HG03066 (cell line): ENCODE results near the gene SPIC.
"Not testable (repeated sequence)": the region's sequence is repeated elsewhere in the genome, so short reads cannot be mapped to it uniquely, and the experiment has no call there.

Experiments used
- ATAC-seq: cut with Tn5 transposase; IDR thresholded peaks from one replicate; pipeline ENCODE4 v1.9.1; 2021; ENCODE audit warnings: low read depth; ENCODE audit not compliant: unreplicated experiment

SPIC gene

DNA sequence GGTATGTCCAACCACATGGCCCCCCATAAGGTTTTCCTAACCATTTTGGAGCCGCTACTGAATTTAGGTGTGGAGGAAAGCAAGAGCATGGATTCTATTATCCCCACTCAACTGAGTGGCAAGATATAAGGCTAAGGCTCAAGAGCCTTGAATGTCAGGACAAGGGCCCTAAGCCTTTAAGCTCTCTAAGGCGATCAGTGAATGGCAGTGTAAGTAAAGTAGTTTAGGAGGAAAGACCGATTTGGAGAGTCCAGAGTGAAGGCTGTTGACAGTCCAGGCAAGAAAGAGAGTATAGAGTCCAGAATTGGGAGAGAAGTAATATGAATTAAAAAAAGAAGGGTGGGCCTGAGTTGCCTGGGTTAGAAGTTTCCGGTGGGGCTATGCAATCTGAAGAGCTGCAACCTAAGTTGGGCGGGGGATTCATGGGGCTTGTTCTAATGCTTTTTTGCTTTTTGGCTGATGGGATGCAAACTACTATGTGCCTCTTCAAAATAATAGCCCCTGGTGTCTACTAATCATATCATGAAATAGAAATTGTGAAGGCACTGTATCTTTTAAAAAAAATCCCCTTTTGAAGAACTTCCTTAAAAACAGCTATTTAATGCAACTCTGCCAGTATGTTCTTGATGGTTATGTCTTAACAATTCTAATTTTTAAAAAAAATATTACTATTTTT, at the start of gene SPIC:
TSS of gene SPIC (plus strand) at position 626 of the 676 bp plus-strand sequence. CDS start 1,569 bp downstream, outside the sequence.
- ATAC-seq, result no peak

DNA sequence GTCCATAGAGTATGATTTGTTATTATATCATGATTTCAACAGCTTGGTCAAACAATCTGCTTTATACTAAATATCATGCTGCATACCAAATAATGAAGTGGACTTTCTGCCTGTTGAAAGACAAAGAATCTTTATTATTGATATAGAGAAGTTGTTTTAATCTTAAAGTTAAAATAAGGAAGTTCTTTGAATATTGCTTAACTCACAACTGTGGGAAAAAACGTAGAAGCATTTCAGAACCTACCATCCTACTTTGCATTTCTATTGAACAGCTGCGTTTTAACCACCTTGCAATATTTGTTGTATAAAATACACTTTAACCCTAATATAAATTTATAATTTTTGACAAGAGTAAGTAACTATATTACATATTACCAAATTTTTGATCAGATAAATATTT, 44.7 kb upstream of the SPIC start:
- no peak for ATAC-seq

- ATAC-seq, result no peak
Measured at GRCh38 chr12:101436136-101436535, 39.0 kb upstream of the SPIC start.

- ATAC-seq, result no peak
Measured at GRCh38 chr12:101439236-101439635, 35.9 kb upstream of the SPIC start.

DNA sequence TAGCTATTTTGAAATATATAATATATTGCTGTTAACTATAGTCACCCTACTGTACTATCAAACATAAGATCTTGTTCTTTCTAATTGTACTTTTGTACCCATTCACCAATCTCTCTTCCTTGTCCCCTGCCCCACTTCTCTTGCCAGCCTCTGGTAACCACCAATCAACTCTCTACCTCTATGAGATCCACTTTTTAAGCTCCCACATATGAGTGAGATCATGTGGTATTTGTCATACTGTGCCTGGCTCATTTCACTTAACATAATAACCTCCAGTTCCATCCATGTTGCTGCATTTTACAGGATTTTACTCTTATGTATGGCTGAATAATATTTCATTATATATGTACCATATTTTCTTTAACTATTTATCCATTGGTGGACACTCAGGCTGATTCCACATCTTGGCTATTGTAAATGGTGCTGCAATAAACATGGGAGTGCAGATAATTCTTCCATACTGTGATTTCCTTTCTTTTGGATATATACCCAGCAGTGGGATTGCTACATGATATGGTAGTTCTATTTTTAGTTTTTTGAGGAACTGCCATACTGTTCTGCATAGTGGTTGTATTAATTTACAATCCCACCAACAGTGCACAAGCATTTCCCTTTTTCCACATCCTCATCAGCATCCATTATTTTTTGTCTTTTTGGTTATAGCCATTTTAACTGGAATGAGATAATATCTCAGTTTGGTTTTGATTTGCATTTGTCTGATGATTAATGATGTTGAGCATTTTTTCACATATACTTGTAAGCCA, 33.5 kb upstream of the SPIC start:
- no peak for ATAC-seq

DNA sequence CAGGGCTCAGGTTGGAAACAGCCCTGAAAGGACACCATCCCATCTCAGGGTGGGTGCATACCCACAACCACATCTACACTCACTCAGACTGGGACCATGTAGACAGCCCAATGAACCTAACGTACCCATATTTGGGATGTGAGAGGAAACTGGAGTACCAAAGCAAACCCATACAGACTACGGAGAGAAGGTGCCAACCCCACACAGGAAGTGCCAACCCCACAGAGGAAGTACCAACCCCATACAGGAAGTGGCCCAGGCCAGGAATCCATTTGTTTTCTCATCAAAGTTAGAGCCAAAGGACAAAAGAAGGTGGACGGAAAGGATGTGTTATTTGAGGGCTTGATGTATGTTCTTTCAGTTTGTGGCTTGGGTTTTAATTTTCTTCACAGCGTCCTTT, 19.5 kb upstream of the SPIC start:
- no peak for ATAC-seq

GRCh38 chr12:101459642-101460346, 15.3 kb upstream of the SPIC start:
- ATAC-seq, result no peak

GRCh38 chr12:101468948-101469347, 6.2 kb upstream of the SPIC start:
- ATAC-seq, result no peak

GRCh38 chr12:101470939-101471338, 4.2 kb upstream of the SPIC start:
- no peak for ATAC-seq

DNA sequence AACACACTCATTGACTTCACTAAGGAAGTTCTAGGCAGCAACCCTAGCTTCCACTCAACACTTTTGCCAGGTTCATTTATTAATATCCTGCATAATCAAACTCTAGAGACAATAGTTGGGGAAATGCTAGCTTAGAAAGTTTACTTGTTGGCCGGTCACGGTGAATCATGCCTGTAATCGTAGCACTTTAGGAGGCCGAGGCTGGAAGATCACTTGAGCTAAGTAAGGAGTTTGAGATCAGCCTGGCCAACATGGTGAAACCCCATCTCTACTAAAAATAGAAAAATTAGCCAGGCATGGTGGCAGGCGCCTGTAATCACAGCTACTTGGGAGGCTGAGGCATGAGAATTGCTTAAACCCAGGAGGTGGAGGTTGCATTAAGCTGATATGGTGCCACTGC, 3.3 kb upstream of the SPIC start:
- not testable (repeated sequence) for ATAC-seq

- no peak for ATAC-seq
Measured at GRCh38 chr12:101474248-101474647, 888 bp upstream of the SPIC start.

GRCh38 chr12:101475751-101476305, 692 bp downstream of the SPIC start:
- ATAC-seq, result no peak

- ATAC-seq, result no peak
Measured at GRCh38 chr12:101480849-101481248, 5.7 kb downstream of the SPIC start.

DNA sequence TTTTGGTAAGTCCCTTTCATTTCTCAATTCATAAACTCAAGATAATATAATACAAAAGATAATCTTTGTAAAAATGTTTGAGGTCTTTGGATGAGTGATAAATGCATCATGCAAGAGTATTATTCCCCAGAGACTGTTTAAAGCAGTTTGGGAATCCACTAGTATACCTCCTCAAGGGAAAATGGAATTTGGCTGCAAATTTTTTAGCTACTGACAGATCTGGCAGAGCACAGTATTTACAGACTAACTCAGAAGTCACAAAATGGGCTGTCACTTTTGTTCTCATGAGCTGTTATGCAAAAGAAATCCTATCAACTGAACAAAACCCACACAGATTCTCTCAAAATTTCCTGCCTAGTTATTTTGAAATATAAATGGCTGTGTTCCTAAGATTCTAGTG, 9.9 kb downstream of the SPIC start:
- ATAC-seq, result no peak

DNA sequence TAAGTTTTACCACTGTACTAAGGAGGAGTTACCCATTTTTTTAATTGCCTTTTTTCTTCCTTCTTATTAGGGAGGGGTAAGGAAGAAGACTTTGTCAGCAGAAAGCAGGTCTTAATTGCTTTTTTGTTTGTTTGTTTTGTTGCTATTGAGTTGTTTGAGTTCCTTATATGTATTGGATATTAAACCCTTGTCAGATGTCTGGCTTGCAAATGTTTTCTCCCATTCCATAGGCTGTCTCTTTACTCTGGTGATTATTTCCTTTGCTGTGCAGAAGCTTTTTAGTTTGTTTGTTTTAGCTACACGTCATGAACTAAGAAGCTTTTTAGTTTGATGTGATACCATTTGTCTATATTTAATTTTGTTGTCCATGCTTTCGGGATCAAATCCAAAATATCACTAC, 13.3 kb downstream of the SPIC start:
- no peak for ATAC-seq

- ATAC-seq, result no peak
Measured at GRCh38 chr12:101490286-101490920, 15.3 kb downstream of the SPIC start.

- no peak for ATAC-seq
Measured at GRCh38 chr12:101491329-101491728, 16.2 kb downstream of the SPIC start.

GRCh38 chr12:101493556-101493955, 18.4 kb downstream of the SPIC start:
- ATAC-seq, result no peak

DNA sequence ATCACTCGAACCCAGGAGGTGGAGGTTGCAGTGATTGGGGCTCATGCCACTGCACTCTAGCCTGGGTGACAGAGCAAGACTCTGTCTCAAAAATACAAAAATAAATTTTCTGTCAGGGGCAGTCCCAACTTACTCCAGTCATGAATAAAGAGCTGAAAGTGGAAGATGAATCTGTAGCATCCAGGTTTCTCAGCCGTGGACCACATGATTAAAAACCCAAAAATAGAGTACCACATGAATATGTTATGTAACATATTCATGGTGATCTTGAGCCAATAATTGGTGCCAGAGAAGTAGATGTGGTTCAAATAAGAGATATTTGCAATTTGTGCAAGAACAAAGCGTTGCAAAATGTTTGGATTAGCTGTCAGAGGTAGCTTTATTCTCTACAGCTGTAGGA, 23.1 kb downstream of the SPIC start:
- ATAC-seq, result no peak

DNA sequence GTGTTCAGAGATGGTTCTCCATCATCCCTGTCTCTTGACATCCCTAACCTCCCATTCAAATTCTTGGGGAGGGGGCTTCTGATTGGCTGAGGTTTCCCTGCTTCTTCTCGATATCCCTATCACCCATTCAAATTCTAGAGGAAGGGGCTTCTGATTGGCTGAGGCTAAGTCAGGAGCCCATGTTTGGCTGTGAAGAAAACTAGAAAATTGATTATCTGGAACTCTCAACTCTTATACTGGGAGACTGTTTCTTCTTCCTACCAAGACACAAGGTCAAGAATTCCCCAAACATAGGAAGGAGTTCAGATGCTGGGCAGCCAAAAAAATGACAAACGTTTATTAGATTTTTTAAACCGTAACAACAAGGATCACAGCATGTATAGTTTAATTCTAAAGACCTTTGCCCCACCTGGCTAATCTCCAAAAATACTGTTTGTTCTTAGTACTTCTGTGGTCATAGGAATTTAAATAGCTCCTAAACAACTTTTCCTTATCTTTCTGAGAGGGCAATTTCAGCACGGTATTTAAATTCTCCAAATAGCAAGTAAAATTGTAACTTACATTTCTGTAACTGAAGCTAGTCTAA, 26.4 kb downstream of the SPIC start:
- ATAC-seq, result no peak
